Type B pancreatic cell (in vitro differentiated cells): ENCODE measurements around the gene VRK2. TPM values are rescaled to one million over a fixed set of nuclear protein-coding genes. Genes with fewer than 3 reads are reported as not detected.

Experiments
- DNase-seq: peaks from one replicate; pipeline ENCODE4 v3.0.0; 2021; ENCODE audit warnings: mixed read lengths; ENCODE audit not compliant: unreplicated experiment; ENCODE audit errors: extremely low spot score
- H3K27ac Mint-ChIP-seq: 2 replicates; pipeline ENCODE4 v1.8.0; 2021; ENCODE audit warnings: mild to moderate bottlenecking, mixed read lengths
- H3K27me3 Mint-ChIP-seq: 2 replicates; pipeline ENCODE4 v1.8.0; 2021; ENCODE audit warnings: mixed read lengths
- H3K36me3 Mint-ChIP-seq: 2 replicates; pipeline ENCODE4 v1.8.0; 2021; ENCODE audit warnings: mixed read lengths
- H3K4me1 Mint-ChIP-seq: one replicate; pipeline ENCODE4 v1.8.0; 2021; ENCODE audit warnings: mixed read lengths; ENCODE audit not compliant: unreplicated experiment
- H3K4me3 Mint-ChIP-seq: 2 replicates; pipeline ENCODE4 v1.8.0; 2021; ENCODE audit warnings: mild to moderate bottlenecking, mixed read lengths
- H3K9me3 Mint-ChIP-seq: 2 replicates; pipeline ENCODE4 v1.8.0; 2021; ENCODE audit warnings: mixed read lengths
- CTCF ChIP-seq: fragments of 200-600 bp; sonication (generic); conservative IDR thresholded peaks from 2 replicates; pipeline ENCODE4 v1.5.0; 2021; ENCODE audit warnings: antibody characterized with exemption, mild to moderate bottlenecking
- total RNA-seq: library from RNA; stranded (reverse); gene quantifications from 2 replicates; pipeline ENCODE4 v1.2.1, GENCODE V29; 2021; ENCODE audit warnings: low replicate concordance

Gene VRK2
- total RNA-seq, 1 donor from 2014 or later: 17.7 TPM

GRCh38 chr2:58052978-58053377 lies 6.4 kb downstream of the VRK2 start:
- H3K9me3 Mint-ChIP-seq: no peaks in the 10 kb centered on the region
- TF ChIP-seq CTCF: no peak
- no peak overlapping the region for H3K4me3 Mint-ChIP-seq
- peaks cover 8% of the 10 kb centered on the region for H3K4me1 Mint-ChIP-seq
- DNase-seq: no peak
- H3K36me3 Mint-ChIP-seq: peaks cover 19% of the 10 kb centered on the region
- no peak overlapping the region for H3K27ac Mint-ChIP-seq
- H3K27me3 Mint-ChIP-seq: no peaks in the 10 kb centered on the region

GRCh38 chr2:58054264-58054663 lies 7.7 kb downstream of the VRK2 start:
- DNase-seq: no peak
- no peak overlapping the region for H3K27ac Mint-ChIP-seq
- H3K4me1 Mint-ChIP-seq: peaks cover 5% of the 10 kb centered on the region
- no peaks in the 10 kb centered on the region for H3K27me3 Mint-ChIP-seq
- no peak overlapping the region for H3K4me3 Mint-ChIP-seq
- peaks cover 18% of the 10 kb centered on the region for H3K36me3 Mint-ChIP-seq
- no peak for TF ChIP-seq CTCF
- no peaks in the 10 kb centered on the region for H3K9me3 Mint-ChIP-seq

- no peak overlapping the region for H3K27ac Mint-ChIP-seq
- no peak for TF ChIP-seq CTCF
Observed at GRCh38 chr2:58055033-58055786, 8.6 kb downstream of the VRK2 start.

GRCh38 chr2:58056192-58056916 lies 9.7 kb downstream of the VRK2 start:
- DNase-seq: no peak
- no peak for TF ChIP-seq CTCF
- Mint-ChIP-seq H3K4me3 (no peak overlapping the region), H3K9me3 (no peaks in the 10 kb centered on the region), H3K27me3 (no peaks in the 10 kb centered on the region), H3K27ac (no peak overlapping the region), H3K36me3 (peaks cover 19% of the 10 kb centered on the region), H3K4me1 (peaks cover 5% of the 10 kb centered on the region)

More at GRCh38 chr2:58055033-58055786, 8.6 kb downstream of the VRK2 start:
- Mint-ChIP-seq H3K27me3 (no peaks in the 10 kb centered on the region), H3K4me3 (no peak overlapping the region), H3K9me3 (no peaks in the 10 kb centered on the region), H3K36me3 (peaks cover 16% of the 10 kb centered on the region), H3K4me1 (peaks cover 5% of the 10 kb centered on the region)
- no peak for DNase-seq

- TF ChIP-seq CTCF: no peak
- Mint-ChIP-seq H3K36me3 (peaks cover 10% of the 10 kb centered on the region), H3K9me3 (no peaks in the 10 kb centered on the region), H3K27ac (no peak overlapping the region), H3K4me1 (no peaks in the 10 kb centered on the region), H3K4me3 (no peak overlapping the region), H3K27me3 (no peaks in the 10 kb centered on the region)
- DNase-seq: no peak
Observed at GRCh38 chr2:58057707-58058530, 11.3 kb downstream of the VRK2 start.
